GM18511 (cell line): ENCODE results near the gene FBXL22.

Experiments
- ATAC-seq: cut with Tn5 transposase; IDR thresholded peaks from one replicate; pipeline ENCODE4 v1.9.1; 2021; ENCODE audit warnings: mild to moderate bottlenecking, moderate library complexity; ENCODE audit not compliant: unreplicated experiment

FBXL22 gene

DNA sequence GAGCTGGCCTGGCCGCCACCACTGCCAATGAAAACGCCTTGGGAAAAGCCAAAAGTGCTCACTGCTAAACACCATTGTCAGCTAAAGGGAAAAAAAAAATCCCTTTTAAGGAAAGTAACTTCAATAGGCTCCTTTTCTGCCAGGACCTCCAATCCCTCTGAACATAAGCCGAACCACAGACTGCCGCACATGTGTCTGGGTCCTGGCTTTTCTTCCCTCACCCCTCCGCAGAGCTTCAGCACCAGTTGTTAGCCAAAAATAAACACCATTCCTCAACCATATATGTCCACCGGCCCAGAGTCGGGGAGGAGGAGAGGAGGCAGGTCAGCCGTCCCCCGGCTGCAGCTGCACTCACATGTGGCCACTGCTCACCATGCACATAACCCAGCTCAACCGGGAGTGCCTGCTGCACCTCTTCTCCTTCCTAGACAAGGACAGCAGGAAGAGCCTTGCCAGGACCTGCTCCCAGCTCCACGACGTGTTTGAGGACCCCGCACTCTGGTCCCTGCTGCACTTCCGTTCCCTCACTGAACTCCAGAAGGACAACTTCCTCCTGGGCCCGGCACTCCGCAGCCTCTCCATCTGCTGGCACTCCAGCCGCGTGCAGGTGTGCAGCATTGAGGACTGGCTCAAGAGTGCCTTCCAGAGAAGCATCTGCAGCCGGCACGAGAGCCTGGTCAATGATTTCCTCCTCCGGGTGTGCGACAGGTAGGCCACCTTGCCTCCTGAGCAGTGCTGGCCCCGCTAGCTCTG lies at the start of gene FBXL22:
Gene FBXL22, plus strand, starts transcription at position 350 of the 753 bp plus-strand sequence. Its CDS starts 6 bp downstream, at position 356.
- no peak for ATAC-seq

- no peak for ATAC-seq
Observed at GRCh38 chr15:63551400-63551799, 45.8 kb upstream of the FBXL22 start.

DNA sequence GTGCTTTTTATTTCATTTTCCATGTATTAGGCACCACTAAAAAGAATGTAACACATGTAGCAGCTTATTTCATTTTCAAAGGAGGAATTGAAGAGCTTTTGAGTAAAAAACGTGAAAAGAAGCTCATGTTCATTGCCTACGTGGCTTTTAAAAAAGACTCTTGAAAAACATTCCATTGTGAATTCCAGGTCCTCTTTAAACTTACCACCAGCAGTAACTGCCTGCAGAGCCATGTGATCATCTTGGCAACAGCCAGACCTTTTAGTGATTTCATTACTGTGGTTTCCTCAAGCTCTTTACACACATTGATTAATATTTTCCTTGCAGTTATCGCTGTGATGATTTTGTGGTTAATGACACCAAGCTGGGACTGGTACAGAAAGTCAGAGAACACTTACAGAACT lies 43.8 kb upstream of the FBXL22 start:
- no peak for ATAC-seq

- no peak for ATAC-seq
Observed at GRCh38 chr15:63554337-63554927, 42.8 kb upstream of the FBXL22 start.

GRCh38 chr15:63555507-63555906 lies 41.7 kb upstream of the FBXL22 start:
- no peak for ATAC-seq

GRCh38 chr15:63556246-63556645 lies 40.9 kb upstream of the FBXL22 start:
- no peak for ATAC-seq

- no peak for ATAC-seq
Observed at GRCh38 chr15:63556736-63557135, 40.5 kb upstream of the FBXL22 start.

- no peak for ATAC-seq
Observed at GRCh38 chr15:63559753-63560152, 37.4 kb upstream of the FBXL22 start.

- ATAC-seq: no peak
Observed at GRCh38 chr15:63560741-63561448, 36.3 kb upstream of the FBXL22 start.

DNA sequence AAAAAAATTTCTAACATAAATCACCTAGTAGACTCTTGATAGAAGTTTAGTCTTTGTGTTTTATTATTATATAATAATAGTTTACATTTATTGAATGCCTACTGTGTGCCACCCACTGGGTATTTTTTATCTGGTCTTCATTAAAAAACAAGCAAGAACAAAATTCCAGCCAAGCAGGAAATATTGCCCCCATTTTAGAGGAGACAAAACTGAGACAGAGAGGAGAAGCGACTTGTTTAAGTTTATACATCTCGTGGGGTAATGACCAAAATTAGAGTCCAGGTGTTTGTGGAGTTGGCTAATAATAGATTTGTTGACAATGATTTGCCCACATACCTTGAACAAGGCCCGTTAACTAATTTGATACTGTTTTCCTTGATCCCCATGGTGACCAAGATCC lies 33.1 kb upstream of the FBXL22 start:
- no peak for ATAC-seq

- no peak for ATAC-seq
Observed at GRCh38 chr15:63565536-63566186, 31.5 kb upstream of the FBXL22 start.

DNA sequence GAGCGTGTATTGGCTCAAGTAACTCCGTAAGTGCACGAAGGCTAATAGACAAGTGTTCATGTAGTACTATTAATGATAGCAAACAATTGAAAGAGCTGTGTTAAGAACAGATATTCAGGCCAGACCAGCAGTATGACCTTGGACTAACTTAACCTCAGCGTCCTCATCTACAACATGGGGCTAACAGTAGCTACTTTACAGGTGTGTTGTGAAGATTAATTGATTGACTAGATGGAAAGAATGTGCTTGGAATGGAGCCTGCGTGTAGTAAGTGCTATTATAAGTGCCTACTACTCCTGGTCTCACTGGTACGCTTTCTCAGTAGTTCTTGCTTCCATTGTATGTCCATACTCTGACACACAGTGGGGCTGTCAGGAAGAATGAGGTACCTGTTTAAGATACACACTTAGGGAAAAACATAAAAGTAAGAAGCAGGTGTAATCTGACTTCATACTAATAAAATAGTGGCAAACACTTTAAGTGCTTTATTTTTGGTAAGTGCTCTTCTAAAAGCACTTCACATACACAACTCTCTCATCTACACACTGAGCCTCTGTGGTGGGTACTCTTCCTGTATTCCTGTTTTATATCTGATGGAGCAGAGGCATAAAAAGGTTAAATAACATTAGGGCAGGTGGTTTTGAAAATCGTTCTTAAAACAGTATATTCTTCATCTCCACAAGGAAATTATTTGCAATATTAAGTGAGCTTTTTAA lies 24.3 kb upstream of the FBXL22 start:
- no peak for ATAC-seq

- ATAC-seq: no peak
Observed at GRCh38 chr15:63573533-63573932, 23.7 kb upstream of the FBXL22 start.

DNA sequence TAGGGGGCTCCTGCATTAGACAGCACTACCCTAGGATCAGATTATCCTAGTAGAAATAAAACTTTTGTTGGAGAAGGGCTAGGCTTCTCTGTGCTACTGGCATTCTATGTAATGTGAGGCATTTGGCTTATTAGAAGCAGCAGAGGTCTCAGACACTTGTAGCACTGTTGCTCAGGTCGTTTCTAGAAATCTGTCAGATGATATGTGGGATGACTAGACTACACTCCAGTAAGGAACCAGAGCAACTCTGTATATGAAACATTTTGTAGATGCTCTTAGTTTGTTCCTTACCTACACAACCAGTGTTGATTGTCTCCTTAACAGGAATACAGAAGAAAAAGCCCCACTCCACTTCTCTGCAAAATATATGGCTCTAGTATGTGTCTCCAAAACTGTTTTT lies 21.9 kb upstream of the FBXL22 start:
- ATAC-seq: no peak

DNA sequence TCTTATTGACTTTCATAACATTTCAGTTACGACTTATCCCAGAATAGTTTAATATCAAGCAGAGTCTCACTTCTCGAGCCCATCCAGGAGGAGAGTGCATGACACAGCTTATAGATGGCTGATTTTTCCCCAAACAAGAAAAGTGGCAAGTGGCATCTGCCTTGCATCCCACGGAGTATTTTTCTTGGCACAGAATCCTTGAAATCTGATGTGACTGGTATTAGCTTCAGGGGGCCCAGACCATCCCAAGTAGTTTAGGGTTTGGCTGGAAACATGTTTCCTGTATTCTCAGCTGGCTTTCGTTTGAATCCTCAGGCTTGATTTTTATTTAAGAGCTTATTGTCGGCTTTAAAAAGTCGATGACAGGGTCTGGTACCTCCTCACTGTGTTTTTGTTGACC lies 20.7 kb upstream of the FBXL22 start:
- no peak for ATAC-seq

- no peak for ATAC-seq
Observed at GRCh38 chr15:63582179-63582578, 15.0 kb upstream of the FBXL22 start.

DNA sequence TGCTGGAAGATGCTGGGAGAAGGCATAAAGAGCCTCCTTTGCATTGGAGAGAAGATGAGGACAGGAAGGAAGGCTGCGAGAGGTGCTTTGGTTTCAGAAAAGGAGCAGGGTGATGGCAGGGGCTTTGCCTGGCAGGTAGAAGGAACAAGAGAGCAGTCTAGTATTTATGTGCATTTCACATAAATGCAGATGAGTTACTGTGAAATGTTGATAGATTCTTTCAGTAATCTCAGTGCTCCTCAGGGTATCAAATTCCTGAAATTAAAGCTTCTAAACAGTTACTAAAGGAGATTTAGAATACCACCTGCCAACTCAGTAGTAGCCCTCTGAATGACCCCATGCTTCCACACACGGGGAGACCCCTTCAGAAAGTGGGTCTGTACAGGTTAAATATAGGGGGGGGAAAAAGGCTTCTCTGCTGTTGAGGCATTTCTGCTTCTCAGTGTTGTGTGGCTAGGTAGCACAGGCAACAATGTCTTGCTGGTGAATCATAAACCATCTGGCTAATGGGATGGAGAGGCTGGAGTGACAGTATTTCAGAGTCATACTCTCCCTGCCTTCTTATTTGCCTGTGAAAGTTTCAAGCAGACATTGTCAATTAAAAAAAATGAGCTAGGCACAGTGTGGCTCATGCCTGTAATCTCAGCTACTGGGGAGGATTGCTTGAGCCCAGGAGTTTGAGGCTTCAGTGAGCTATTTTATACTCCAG lies 14.3 kb upstream of the FBXL22 start:
- no peak for ATAC-seq

GRCh38 chr15:63586790-63587189 lies 10.4 kb upstream of the FBXL22 start:
- no peak for ATAC-seq

- no peak for ATAC-seq
Observed at GRCh38 chr15:63587527-63587926, 9.7 kb upstream of the FBXL22 start.

DNA sequence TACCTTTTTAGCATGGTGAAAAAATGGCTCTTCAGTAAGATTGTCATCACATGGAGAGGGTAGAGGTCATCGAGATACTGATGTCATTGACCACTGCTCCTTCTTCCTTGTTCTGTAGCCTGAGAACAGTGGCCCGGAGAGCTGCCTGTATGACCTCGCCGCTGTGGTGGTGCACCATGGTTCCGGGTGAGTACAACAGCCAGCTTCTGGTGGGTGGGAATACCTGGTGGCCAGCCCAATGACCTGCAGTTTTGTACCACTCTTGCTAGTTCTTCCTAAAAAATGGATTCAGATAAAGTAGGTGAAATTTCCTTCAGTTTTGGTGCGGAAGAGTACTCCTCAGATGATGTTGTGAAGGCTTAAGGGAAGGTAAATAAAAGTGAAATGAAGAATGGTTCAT lies 8.4 kb upstream of the FBXL22 start:
- ATAC-seq: no peak
